Right atrium auricular region (tissue), 2 donors: Measurements from ENCODE around the gene MYOZ1. TPM values are rescaled to one million over a fixed set of nuclear protein-coding genes. Genes with fewer than 3 reads are reported as not detected.

Source experiments
- DNase-seq: peaks from one replicate; pipeline ENCODE4 v3.0.0-alpha.2; 2019; ENCODE audit warnings: low spot score
- H3K27ac ChIP-seq, 2 donors: fragments of 200-600 bp; sonication (generic); 1 replicate in 1 of 2; 2 replicates in 1 of 2; pipeline ENCODE4 v1.5.1; 2016 to 2019
- H3K27me3 ChIP-seq, 2 donors: fragments of 200-600 bp; sonication (generic); one replicate each; pipeline versions ENCODE4 v1.5.1 to v1.6.0; 2017 to 2019
- H3K36me3 ChIP-seq: fragments of 200-600 bp; sonication (generic); one replicate; pipeline ENCODE4 v1.5.1; 2016
- H3K4me1 ChIP-seq, 2 donors: fragments of 200-600 bp; sonication (generic); one replicate each; pipeline versions ENCODE4 v1.5.1 to v1.6.0; 2017 to 2019
- H3K4me3 ChIP-seq, 2 donors: fragments of 200-600 bp; sonication (generic); 1 replicate in 1 of 2; 2 replicates in 1 of 2; pipeline ENCODE4 v1.5.1; 2017 to 2019; ENCODE audit warnings: mild to moderate bottlenecking in 1 of 2, moderate library complexity in 1 of 2
- H3K9me3 ChIP-seq, 2 donors: fragments of 200-600 bp; sonication (generic); one replicate each; pipeline ENCODE4 v1.5.1; 2019
- CTCF ChIP-seq, 2 donors: fragments of 200-600 bp; sonication (generic); IDR thresholded peaks; one replicate each; pipeline ENCODE4 v1.5.1; 2019; ENCODE audit warnings: antibody characterized with exemption in 2 of 2
- total RNA-seq, 2 donors: library from RNA; depleted of rRNA; stranded (reverse); fragments of >200 nt; gene quantifications; one replicate each; pipeline ENCODE4 v1.1.0, GENCODE V29; 2016

The MYOZ1 gene
- total RNA-seq, 2 donors from 2014 or later: 2.3 to 51.0 TPM

DNA sequence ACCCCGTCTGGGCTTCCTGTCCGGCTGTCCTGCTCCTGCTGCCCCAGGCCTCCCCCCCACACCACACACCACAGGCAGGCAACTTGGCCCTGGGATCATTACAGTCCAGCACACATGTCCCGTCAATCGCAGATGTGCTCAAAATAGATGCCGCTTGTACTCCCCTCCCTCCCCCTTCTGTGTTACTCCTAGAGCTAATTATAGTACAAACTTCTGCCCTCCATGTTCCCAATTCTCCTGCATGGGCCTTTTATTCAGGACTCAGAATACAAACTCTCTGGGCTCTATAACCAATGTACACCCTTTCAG, 14.7 kb upstream of the MYOZ1 start, which contains the start of gene SYNPO2L:
TSS of gene SYNPO2L (minus strand) at position 40 of the 309 bp plus-strand sequence. CDS start 107 bp downstream, outside the sequence.
- Histone ChIP-seq H3K36me3 (no peaks in the 10 kb centered on the region), H3K27ac (peak within 1 kb of the TSS; percentile 77 to 95), H3K4me1 (peaks cover 0 to 31% of the 10 kb centered on the region in 2 donors), H3K9me3 (no peaks in the 10 kb centered on the region), H3K27me3 (no peaks in the 10 kb centered on the region), H3K4me3 (peak within 1 kb of the TSS; percentile 52 to 69)
- no peak for TF ChIP-seq CTCF (IDR thresholded peaks at IDR 0.05)
- no peak for DNase-seq

DNA sequence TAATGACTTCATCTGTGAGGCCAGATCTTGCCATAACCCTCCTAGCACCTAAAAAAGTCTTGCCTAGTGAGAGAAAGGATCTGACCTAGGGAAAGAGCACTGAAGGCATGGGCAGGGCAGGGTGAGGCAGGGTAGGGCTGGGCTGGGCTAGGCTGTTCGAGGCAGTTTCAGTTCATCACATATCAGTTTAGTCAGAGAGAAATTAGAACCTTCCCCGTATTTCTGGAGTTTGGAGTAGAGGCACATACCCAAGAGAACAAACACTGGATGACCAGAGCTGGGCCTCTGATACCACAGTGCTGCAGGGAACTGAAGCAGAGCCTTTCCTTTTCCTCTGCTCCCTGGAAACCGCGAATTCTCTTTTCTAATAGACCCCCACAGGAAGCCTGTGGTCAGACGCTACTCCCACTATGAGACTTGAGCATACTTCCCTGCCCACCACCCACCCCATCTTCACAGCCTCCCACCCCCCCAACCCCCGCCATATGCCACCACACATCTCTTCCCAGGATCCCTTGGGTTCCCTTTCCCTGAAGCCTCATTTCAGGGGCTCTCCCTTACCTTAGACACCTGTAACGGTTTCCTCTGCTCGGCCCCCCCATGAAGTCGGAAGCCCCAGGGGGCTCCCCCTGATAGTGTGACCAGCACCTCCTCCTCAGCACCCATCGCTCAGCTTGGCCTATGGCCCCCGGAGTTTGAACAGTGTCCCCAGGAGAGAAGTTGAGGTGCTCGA, 14.1 kb upstream of the MYOZ1 start:
- DNase-seq: no peak
- H3K27me3 ChIP-seq: no peaks in the 10 kb centered on the region
- no peak for TF ChIP-seq CTCF (IDR thresholded peaks at IDR 0.05)
- H3K4me1 ChIP-seq: peaks cover 0 to 31% of the 10 kb centered on the region in 2 donors
- H3K36me3 ChIP-seq: no peaks in the 10 kb centered on the region
- H3K27ac ChIP-seq: peak overlapping the region; percentile 77 to 95
- H3K4me3 ChIP-seq: peak overlapping the region; percentile 52 to 69
- H3K9me3 ChIP-seq: no peaks in the 10 kb centered on the region

DNA sequence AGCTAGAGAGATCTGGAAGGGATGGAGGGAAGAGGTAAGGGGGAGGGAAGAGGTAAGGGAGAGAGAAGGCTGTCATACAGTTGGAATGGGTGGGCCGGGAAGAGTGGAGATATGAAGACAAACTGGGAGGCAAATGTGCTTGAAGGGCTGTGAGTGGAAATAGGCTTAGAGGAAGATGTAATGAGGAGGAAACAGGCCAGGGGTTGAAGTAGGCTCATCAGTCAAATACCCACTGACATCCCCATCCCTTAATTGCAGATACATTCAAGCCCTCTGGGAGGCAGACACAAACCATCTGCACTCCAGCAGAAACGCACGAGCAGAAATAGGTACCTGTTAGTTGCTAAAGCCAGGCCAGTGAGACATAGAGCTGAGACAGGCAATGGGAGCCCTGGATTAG, 12.4 kb upstream of the MYOZ1 start:
- DNase-seq: no peak
- Histone ChIP-seq H3K27ac (peak overlapping the region; percentile 77 to 95), H3K4me1 (peaks cover 0 to 25% of the 10 kb centered on the region in 2 donors), H3K36me3 (no peaks in the 10 kb centered on the region), H3K9me3 (no peaks in the 10 kb centered on the region), H3K4me3 (peak overlapping the region; percentile 52 to 69), H3K27me3 (no peaks in the 10 kb centered on the region)
- peak in 1 of 2 donors; percentile 49 for TF ChIP-seq CTCF (IDR thresholded peaks at IDR 0.05)

GRCh38 chr10:73653195-73653594, 11.9 kb upstream of the MYOZ1 start:
- Histone ChIP-seq H3K4me1 (peaks cover 0 to 30% of the 10 kb centered on the region in 2 donors), H3K27ac (peak overlapping the region; percentile 77 to 95), H3K36me3 (peaks cover 4% of the 10 kb centered on the region), H3K9me3 (no peaks in the 10 kb centered on the region), H3K4me3 (no peak overlapping the region), H3K27me3 (no peaks in the 10 kb centered on the region)
- TF ChIP-seq CTCF (IDR thresholded peaks at IDR 0.05): no peak
- DNase-seq: no peak

- H3K27me3 ChIP-seq: no peaks in the 10 kb centered on the region
- peaks cover 0 to 40% of the 10 kb centered on the region in 2 donors for H3K4me1 ChIP-seq
- H3K4me3 ChIP-seq: peak overlapping the region; percentile 32 to 55
- peaks cover 20% of the 10 kb centered on the region for H3K36me3 ChIP-seq
- TF ChIP-seq CTCF (IDR thresholded peaks at IDR 0.05): no peak
- peak overlapping the region; percentile 77 to 95 for H3K27ac ChIP-seq
- DNase-seq: peak; percentile 74
- H3K9me3 ChIP-seq: no peaks in the 10 kb centered on the region
These were observed 9.5 kb upstream of the MYOZ1 start for GRCh38 chr10:73650537-73651331.
